K562 (cell line): Measurements from ENCODE around the gene PLCL1. TPM values are rescaled to one million over a fixed set of nuclear protein-coding genes. Genes with fewer than 3 reads are reported as not detected.

Experiments used
- ATAC-seq: fragments of 200-7000 bp; cut with Tn5 transposase; 3 replicates; pipeline ENCODE4 v1.9.1; 2020; ENCODE audit warnings: moderate library complexity
- BruUV-seq: library from RNA; stranded (reverse); fragments of 400-500 nt; replicated peaks from 2 replicates; lab custom pipeline; 2021; lab: Mats Ljungman, UMichigan
- CTCF ChIA-PET: fragments of 300-600 bp; formaldehyde crosslinking; extraction: SDS; loops from one replicate; lab custom pipeline; 2021; ENCODE audit warnings: low intra/inter-chr PET ratio; lab: Yijun Ruan, JAX
- POLR2A ChIA-PET: fragments of 300-600, 350-650 bp; sonication (Branson Sonifier 250); formaldehyde crosslinking; extraction: SDS; loops from one replicate; lab custom pipeline; 2021; ENCODE audit warnings: antibody characterized with exemption, inconsistent platforms; lab: Yijun Ruan, JAX
- DNase-seq, 4 experiments: peaks; one replicate each; pipeline versions ENCODE4 v3.0.0 to v3.0.0-alpha.2; 2011 to 2018; ENCODE audit warnings: low spot score in 3 of 4, mixed read lengths in 3 of 4; ENCODE audit errors: extremely low read depth in 1 of 4
- FAIRE-seq: peaks from 2 replicates; lab custom pipeline; 2011; peaks lifted over from hg19 to GRCh38; lab: Jason Lieb, UNC
- H2AFZ ChIP-seq: 2 replicates; pipeline ENCODE4 v1.6.0; 2011; ENCODE audit warnings: low read depth, low read length, control low read depth, inconsistent platforms
- H3K27ac ChIP-seq: fragments of 200-600 bp; 3 replicates; pipeline ENCODE4 v1.8.0; 2011; ENCODE audit warnings: low read depth, mild to moderate bottlenecking, control low read depth, inconsistent platforms, low read length, moderate library complexity, mixed read lengths; ENCODE audit errors: extremely low read depth
- H3K27me3 ChIP-seq, 2 experiments: fragments of 300-600 bp in 1 of 2; 2 replicates in 1 of 2; 3 replicates in 1 of 2; pipeline versions ENCODE4 v1.6.0 to v1.8.0; 2011; ENCODE audit warnings: inconsistent platforms in 2 of 2, low read length in 2 of 2, mild to moderate bottlenecking in 1 of 2, mixed read lengths in 1 of 2, moderate library complexity in 1 of 2; ENCODE audit not compliant: control insufficient read depth in 2 of 2, insufficient read depth in 2 of 2
- H3K36me3 ChIP-seq: fragments of 300-600 bp; 3 replicates; pipeline ENCODE4 v1.8.0; 2011; ENCODE audit warnings: mild to moderate bottlenecking, low read length, inconsistent platforms; ENCODE audit not compliant: control insufficient read depth, insufficient read depth
- H3K4me1 ChIP-seq, 2 experiments: fragments of 200-600 bp in 1 of 2; replicated peaks in 1 of 2; 2 replicates in 1 of 2; 3 replicates in 1 of 2; pipeline versions ENCODE4 v1.5.1 to v1.8.0; 2011; ENCODE audit warnings: inconsistent platforms in 2 of 2, low read length in 2 of 2, mild to moderate bottlenecking in 1 of 2, mixed read lengths in 1 of 2, moderate library complexity in 1 of 2; ENCODE audit not compliant: control insufficient read depth in 2 of 2, insufficient read depth in 2 of 2
- H3K4me2 ChIP-seq: 2 replicates; pipeline ENCODE4 v1.6.1; 2011; ENCODE audit warnings: low read length, control low read depth, inconsistent platforms, mixed read lengths; ENCODE audit not compliant: insufficient read depth
- H3K4me3 ChIP-seq: fragments of 200-600 bp; sonication (generic), shearing (Covaris generic); 2 replicates; pipeline ENCODE4 v1.5.1; 2016; ENCODE audit warnings: control low read depth, inconsistent platforms
- H3K79me2 ChIP-seq: fragments of 200-600 bp; 3 replicates; pipeline ENCODE4 v1.8.0; 2011; ENCODE audit warnings: low read length, inconsistent platforms; ENCODE audit not compliant: control insufficient read depth, insufficient read depth
- H3K9ac ChIP-seq, 2 experiments: 2 replicates each; pipeline versions ENCODE4 v1.6.0 to v1.6.1; 2011; ENCODE audit warnings: low read depth in 2 of 2, low read length in 2 of 2, control low read depth in 1 of 2, inconsistent platforms in 1 of 2, mild to moderate bottlenecking in 1 of 2, mixed read lengths in 1 of 2; ENCODE audit not compliant: insufficient read depth in 1 of 2
- H3K9me1 ChIP-seq: one replicate; pipeline ENCODE4 v1.6.0; 2011; ENCODE audit warnings: inconsistent platforms, mild to moderate bottlenecking, low read length, moderate library complexity; ENCODE audit not compliant: control insufficient read depth, insufficient read depth
- H3K9me3 ChIP-seq: replicated peaks from 2 replicates; pipeline ENCODE4 v1.5.1; 2011; ENCODE audit warnings: low read depth, low read length, inconsistent platforms; ENCODE audit not compliant: control insufficient read depth, insufficient read depth
- H4K20me1 ChIP-seq: replicated peaks from 2 replicates; pipeline ENCODE4 v1.6.1; 2011; ENCODE audit warnings: low read length, inconsistent platforms, mixed read lengths; ENCODE audit not compliant: control insufficient read depth, insufficient read depth
- C11orf30 ChIP-seq: fragments of 450-650 bp; IDR thresholded peaks from 2 replicates; pipeline ENCODE4 v1.6.1; 2016; ENCODE audit warnings: low read depth, mild to moderate bottlenecking
- EHMT2 ChIP-seq: fragments of 450-650 bp; IDR thresholded peaks from 2 replicates; pipeline ENCODE4 v1.6.1; 2018; ENCODE audit warnings: antibody characterized with exemption
- GTF2F1 ChIP-seq: IDR thresholded peaks from 2 replicates; pipeline ENCODE4 v1.6.1; 2011; ENCODE audit warnings: low read depth, low read length, improper control_type of control experiment
- HCFC1 ChIP-seq: IDR thresholded peaks from 2 replicates; pipeline ENCODE4 v1.6.1; 2012; ENCODE audit warnings: low read depth, low read length, improper control_type of control experiment
- HNRNPK ChIP-seq: fragments of 200-400 bp; formaldehyde crosslinking; IDR thresholded peaks from one replicate; pipeline ENCODE4 v1.6.1; 2018; ENCODE audit warnings: mild to moderate bottlenecking, low read depth, low read length; ENCODE audit not compliant: poor library complexity, severe bottlenecking
- KDM1A ChIP-seq, 2 experiments: fragments of 450-650 bp; IDR thresholded peaks; 2 replicates each; pipeline ENCODE4 v1.6.1; 2016; ENCODE audit warnings: mild to moderate bottlenecking in 2 of 2
- KDM2B ChIP-seq: fragments of 250-450 bp; sonication (Bioruptor Pico); IDR thresholded peaks from 2 replicates; pipeline ENCODE4 v1.8.0; 2021; ENCODE audit warnings: mild to moderate bottlenecking, moderate library complexity
- XRCC5 ChIP-seq: fragments of 200-400 bp; formaldehyde crosslinking; IDR thresholded peaks from 2 replicates; pipeline ENCODE4 v1.6.1; 2017; ENCODE audit warnings: low read depth, mild to moderate bottlenecking, low read length
- ZC3H11A ChIP-seq: IDR thresholded peaks from 2 replicates; pipeline ENCODE4 v1.6.1; 2012; ENCODE audit warnings: low read depth, low read length, improper control_type of control experiment
- WGBS: fragments of 100-300 bp; shearing (Covaris generic); methylation state at CpG from one replicate; pipeline ENCODE4 v1.1.6; 2016; ENCODE audit warnings: low coverage, mixed read lengths; ENCODE audit not compliant: insufficient coverage; ENCODE audit errors: missing lambda C conversion rate; 5-methylcytosine and 5-hydroxymethylcytosine counted together
- in situ Hi-C: fragments of 300-500 bp; cut with MboI; formaldehyde crosslinking; loops from 4 replicates; pipeline ENCODE4 v1.15.0; 2018; ENCODE audit warnings: inconsistent platforms, mixed read lengths
- intact Hi-C: fragments of 100-400 bp; cut with micrococcal nuclease; formaldehyde crosslinking; loops from 2 replicates; pipeline ENCODE4 v1.14.2; 2022
- polyA plus RNA-seq, 8 experiments: library from polyadenylated mRNA; depleted of rRNA in 4 of 8; stranded (reverse) in 5 of 8; unstranded in 3 of 8; fragments of >200 nt; fragmentation: Nextera tagmentation in 2 of 8; fragmentation: Illumina TruSeq in 1 of 8; extraction: Ambion mirVana in 2 of 8; extraction: Trizol in 1 of 8; gene quantifications; 2 replicates each; pipeline versions ENCODE4 v1.2.1 to v1.2.3, GENCODE V29; 2011 to 2014; ENCODE audit warnings: inconsistent platforms in 1 of 8, missing spikeins in 1 of 8
- total RNA-seq, 7 experiments: library from RNA; depleted of rRNA in 6 of 7; stranded (reverse); fragments of >200 nt in 6 of 7; fragmentation: Illumina TruSeq in 2 of 7; extraction: Trizol in 2 of 7; gene quantifications; 2 replicates each; pipeline versions ENCODE4 v1.2.1 to v1.2.3, GENCODE V29; 2011 to 2021; ENCODE audit warnings: low replicate concordance in 1 of 7
- TF ChIP-seq, protein P1 (sequence below): fragments of 450-650 bp; formaldehyde crosslinking; IDR thresholded peaks from 2 replicates; pipeline ENCODE4 v1.4.0; 2022; ENCODE audit warnings: missing genetic modification characterization
- TF ChIP-seq, protein P2 (sequence below): fragments of 250-450 bp; sonication (Bioruptor Pico); IDR thresholded peaks from 2 replicates; pipeline ENCODE4 v1.8.0; 2021; ENCODE audit warnings: moderate library complexity, mild to moderate bottlenecking, inconsistent platforms
- TF ChIP-seq, protein P3 (sequence below): fragments of 250-450 bp; sonication (Bioruptor Pico); IDR thresholded peaks from 2 replicates; pipeline ENCODE4 v1.9.0; 2021; ENCODE audit warnings: mild to moderate bottlenecking, inconsistent platforms
- TF ChIP-seq, protein P4 (sequence below): IDR thresholded peaks from 2 replicates; pipeline ENCODE4 v1.6.1; 2011; ENCODE audit warnings: borderline replicate concordance, low read depth, mild to moderate bottlenecking, moderate library complexity, low read length; ENCODE audit not compliant: insufficient read depth, poor library complexity, severe bottlenecking

PLCL1 gene
- total and polyA plus RNA-seq, 9 of the 15 experiments (the other 6 are each of a cell fraction or from before 2014, with no cell fraction given), result 2.0 to 17.7 (median 8.6) TPM

DNA sequence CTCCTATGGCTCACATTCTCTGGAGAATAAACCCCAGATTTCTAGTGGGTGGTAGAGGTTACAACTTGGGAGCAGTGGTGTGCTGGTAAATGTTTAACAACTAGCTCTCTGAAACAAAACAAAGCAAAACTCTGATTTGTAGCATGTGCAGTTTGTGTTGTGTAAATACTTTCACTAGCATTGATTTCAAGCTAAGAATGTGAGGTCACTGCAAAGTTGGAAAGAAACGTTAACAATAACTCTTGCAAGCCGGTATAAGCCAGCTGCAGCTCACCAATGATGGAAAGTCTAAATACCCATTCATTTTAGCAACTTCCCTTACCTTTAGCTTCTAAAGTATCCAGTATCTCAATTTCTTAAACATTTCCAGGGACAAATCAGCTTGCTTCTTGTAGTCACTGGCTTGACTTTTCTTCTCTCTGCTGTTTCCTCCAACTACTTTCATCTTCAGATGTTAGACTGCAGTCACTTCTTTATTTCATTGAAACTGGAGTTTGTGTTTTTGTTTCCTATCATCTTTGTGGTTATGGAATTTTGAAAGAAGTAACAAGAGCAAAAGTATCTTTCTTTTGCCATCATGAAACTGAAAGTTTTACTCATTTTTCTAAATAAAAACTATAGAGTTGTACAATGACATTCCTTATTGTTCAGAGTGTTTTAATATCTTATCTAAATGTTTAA is 140.2 kb downstream of the PLCL1 start (continued):
- TF ChIP-seq GTF2F1, result no peak

DNA sequence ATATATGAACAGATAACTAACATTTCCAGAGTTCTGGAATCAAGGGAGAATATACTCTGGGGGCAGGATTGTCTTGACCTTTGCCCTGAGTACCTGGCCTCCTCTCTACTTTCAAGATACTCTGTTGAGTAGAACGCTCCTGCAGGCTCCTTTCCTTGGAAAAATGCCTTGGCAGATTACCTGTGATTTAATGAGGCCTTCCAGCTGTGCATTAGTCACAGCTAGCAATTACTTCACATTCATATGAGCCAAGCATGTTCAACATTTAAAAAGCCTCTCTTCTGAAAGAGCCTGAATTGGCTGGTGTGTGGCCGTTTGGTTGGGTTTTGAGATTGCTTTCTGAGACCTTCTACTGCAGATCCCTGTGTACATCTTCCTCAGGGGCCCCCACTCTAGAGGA is 142.2 kb downstream of the PLCL1 start:
- BruUV-seq, result no TSS peak
- Histone ChIP-seq H3K4me3 (no peak overlapping the region), H3K9ac (no peak overlapping the region), H3K36me3 (no peaks in the 10 kb centered on the region), H3K27me3 (no peaks in the 10 kb centered on the region), H3K9me3 (no peaks in the 10 kb centered on the region), H3K9me1 (no peaks in the 10 kb centered on the region), H4K20me1 (no peaks in the 10 kb centered on the region), H3K4me1 (peaks cover 0 to 6% of the 10 kb centered on the region in 2 experiments; a peak in 4 of 5 replicates), H3K79me2 (peaks cover 82% of the 10 kb centered on the region; the same call in 2 of the 3 replicates), H3K27ac (no peak overlapping the region), H2AFZ (no peak overlapping the region), H3K4me2 (no peak overlapping the region)
- ATAC-seq (no peak), DNase-seq (no peak), FAIRE-seq (peak; percentile 70)
- CTCF ChIA-PET, result no interaction called here
- intact Hi-C loops, result no loop called here
- POLR2A ChIA-PET, result no interaction called here
- in situ Hi-C loops, result no loop called here
- WGBS, result 42% methylated on average over 2 of the region's 2 CpGs
- TF ChIP-seq HCFC1, result no peak
- TF ChIP-seq, protein P1, sequence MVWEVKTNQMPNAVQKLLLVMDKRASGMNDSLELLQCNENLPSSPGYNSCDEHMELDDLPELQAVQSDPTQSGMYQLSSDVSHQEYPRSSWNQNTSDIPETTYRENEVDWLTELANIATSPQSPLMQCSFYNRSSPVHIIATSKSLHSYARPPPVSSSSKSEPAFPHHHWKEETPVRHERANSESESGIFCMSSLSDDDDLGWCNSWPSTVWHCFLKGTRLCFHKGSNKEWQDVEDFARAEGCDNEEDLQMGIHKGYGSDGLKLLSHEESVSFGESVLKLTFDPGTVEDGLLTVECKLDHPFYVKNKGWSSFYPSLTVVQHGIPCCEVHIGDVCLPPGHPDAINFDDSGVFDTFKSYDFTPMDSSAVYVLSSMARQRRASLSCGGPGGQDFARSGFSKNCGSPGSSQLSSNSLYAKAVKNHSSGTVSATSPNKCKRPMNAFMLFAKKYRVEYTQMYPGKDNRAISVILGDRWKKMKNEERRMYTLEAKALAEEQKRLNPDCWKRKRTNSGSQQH (CRISPR knock-in tag), result no peak
- TF ChIP-seq EHMT2, result no peak
- no peak for TF ChIP-seq KDM1A (IDR thresholded peaks at IDR 0.05)
- no peak for TF ChIP-seq KDM2B (CRISPR knock-in tag)
- no peak for TF ChIP-seq C11orf30
- no peak for TF ChIP-seq HNRNPK
- TF ChIP-seq XRCC5, result no peak
- TF ChIP-seq, protein P2, sequence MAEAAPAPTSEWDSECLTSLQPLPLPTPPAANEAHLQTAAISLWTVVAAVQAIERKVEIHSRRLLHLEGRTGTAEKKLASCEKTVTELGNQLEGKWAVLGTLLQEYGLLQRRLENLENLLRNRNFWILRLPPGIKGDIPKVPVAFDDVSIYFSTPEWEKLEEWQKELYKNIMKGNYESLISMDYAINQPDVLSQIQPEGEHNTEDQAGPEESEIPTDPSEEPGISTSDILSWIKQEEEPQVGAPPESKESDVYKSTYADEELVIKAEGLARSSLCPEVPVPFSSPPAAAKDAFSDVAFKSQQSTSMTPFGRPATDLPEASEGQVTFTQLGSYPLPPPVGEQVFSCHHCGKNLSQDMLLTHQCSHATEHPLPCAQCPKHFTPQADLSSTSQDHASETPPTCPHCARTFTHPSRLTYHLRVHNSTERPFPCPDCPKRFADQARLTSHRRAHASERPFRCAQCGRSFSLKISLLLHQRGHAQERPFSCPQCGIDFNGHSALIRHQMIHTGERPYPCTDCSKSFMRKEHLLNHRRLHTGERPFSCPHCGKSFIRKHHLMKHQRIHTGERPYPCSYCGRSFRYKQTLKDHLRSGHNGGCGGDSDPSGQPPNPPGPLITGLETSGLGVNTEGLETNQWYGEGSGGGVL, result no peak
- TF ChIP-seq ZC3H11A, result no peak
- TF ChIP-seq, protein P3, sequence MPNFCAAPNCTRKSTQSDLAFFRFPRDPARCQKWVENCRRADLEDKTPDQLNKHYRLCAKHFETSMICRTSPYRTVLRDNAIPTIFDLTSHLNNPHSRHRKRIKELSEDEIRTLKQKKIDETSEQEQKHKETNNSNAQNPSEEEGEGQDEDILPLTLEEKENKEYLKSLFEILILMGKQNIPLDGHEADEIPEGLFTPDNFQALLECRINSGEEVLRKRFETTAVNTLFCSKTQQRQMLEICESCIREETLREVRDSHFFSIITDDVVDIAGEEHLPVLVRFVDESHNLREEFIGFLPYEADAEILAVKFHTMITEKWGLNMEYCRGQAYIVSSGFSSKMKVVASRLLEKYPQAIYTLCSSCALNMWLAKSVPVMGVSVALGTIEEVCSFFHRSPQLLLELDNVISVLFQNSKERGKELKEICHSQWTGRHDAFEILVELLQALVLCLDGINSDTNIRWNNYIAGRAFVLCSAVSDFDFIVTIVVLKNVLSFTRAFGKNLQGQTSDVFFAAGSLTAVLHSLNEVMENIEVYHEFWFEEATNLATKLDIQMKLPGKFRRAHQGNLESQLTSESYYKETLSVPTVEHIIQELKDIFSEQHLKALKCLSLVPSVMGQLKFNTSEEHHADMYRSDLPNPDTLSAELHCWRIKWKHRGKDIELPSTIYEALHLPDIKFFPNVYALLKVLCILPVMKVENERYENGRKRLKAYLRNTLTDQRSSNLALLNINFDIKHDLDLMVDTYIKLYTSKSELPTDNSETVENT (CRISPR knock-in tag), result no peak
- TF ChIP-seq, protein P4, sequence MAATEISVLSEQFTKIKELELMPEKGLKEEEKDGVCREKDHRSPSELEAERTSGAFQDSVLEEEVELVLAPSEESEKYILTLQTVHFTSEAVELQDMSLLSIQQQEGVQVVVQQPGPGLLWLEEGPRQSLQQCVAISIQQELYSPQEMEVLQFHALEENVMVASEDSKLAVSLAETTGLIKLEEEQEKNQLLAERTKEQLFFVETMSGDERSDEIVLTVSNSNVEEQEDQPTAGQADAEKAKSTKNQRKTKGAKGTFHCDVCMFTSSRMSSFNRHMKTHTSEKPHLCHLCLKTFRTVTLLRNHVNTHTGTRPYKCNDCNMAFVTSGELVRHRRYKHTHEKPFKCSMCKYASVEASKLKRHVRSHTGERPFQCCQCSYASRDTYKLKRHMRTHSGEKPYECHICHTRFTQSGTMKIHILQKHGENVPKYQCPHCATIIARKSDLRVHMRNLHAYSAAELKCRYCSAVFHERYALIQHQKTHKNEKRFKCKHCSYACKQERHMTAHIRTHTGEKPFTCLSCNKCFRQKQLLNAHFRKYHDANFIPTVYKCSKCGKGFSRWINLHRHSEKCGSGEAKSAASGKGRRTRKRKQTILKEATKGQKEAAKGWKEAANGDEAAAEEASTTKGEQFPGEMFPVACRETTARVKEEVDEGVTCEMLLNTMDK, result no peak
